22Rv1 (cell line): Measurements from ENCODE around the gene CACNA1C.

Source experiments
- CTCF ChIP-seq: fragments of 450-650 bp; IDR thresholded peaks from 2 replicates; pipeline ENCODE4 v1.5.1; 2017; ENCODE audit warnings: mild to moderate bottlenecking
- ZFX ChIP-seq: fragments of 450-650 bp; IDR thresholded peaks from 2 replicates; pipeline ENCODE4 v1.6.1; 2017; ENCODE audit warnings: antibody characterized with exemption, borderline replicate concordance

DNA sequence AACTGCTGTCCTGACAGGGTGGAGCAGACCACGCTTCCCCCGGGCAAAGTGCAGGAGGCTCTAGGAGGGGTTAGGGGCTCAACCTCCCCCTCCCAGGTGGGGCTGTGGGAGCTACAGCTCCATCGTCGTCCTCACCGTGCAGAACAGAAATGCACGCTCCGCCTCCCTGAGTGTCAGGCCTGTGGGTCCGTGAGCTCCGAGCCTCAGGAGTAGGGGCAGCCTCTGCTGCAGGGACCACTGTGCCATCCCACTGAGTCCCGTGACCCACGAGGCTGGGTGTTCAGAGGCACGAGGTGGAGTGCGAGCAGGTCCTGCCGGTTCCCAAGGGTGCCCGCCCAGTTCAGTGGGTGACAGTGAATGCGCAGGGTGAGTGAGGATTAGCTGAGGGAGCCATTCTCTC is 48.6 kb downstream of the CACNA1C start:
- TF ChIP-seq CTCF (no peak), ZFX (no peak)
